Stimulated activated CD4-positive, alpha-beta T cell treated with anti-CD3 and anti-CD28 coated beads, Interleukin-1b, Interleukin-23, amount 100 ng/mL, for 48 hours (primary cell): ENCODE results near the gene MS4A1.
"Not testable (repeated sequence)": the region's sequence is repeated elsewhere in the genome, so short reads cannot be mapped to it uniquely, and the experiment has no call there.

Experiments used
- DNase-seq: peaks from one replicate; pipeline ENCODE4 v3.0.0-alpha.2; 2020

MS4A1 gene

GRCh38 chr11:60504219-60504905 is 48.7 kb downstream of the MS4A1 start:
- DNase-seq: no peak

- DNase-seq: not testable (repeated sequence)
Measured at GRCh38 chr11:60509609-60510008, 54.0 kb downstream of the MS4A1 start.

- not testable (repeated sequence) for DNase-seq
Measured at GRCh38 chr11:60510209-60510608, 54.6 kb downstream of the MS4A1 start.

- DNase-seq: no peak
Measured at GRCh38 chr11:60511393-60511792, 55.7 kb downstream of the MS4A1 start.

GRCh38 chr11:60512651-60513225 is 57.1 kb downstream of the MS4A1 start:
- no peak for DNase-seq

- no peak for DNase-seq
Measured at GRCh38 chr11:60513496-60514460, 58.1 kb downstream of the MS4A1 start.

- DNase-seq: no peak
Measured at GRCh38 chr11:60515144-60515855, 59.7 kb downstream of the MS4A1 start, which contains the start of gene MS4A13. Gene MS4A13, plus strand, starts transcription at chr11:60515392. Its CDS starts 2,692 bp downstream, at chr11:60518084.
